Tibial nerve (tissue), 4 donors: Measurements from ENCODE around the gene KLHL5.

Experiments used
- EP300 ChIP-seq, 2 donors: sonication (generic); formaldehyde crosslinking; IDR thresholded peaks; one replicate each; pipeline ENCODE4 v1.6.1; 2017; ENCODE audit warnings: antibody characterized with exemption in 2 of 2, mild to moderate bottlenecking in 1 of 2
- POLR2A ChIP-seq, 2 donors: fragments of 450-650 bp; IDR thresholded peaks; one replicate each; pipeline ENCODE4 v1.6.1; 2017; ENCODE audit warnings: antibody characterized with exemption in 2 of 2, mild to moderate bottlenecking in 2 of 2, moderate library complexity in 2 of 2
- TF ChIP-seq, protein P1 (sequence below), 5 experiments: fragments of 200-600 bp in 3 of 5; fragments of 450-650 bp in 2 of 5; sonication (generic) in 3 of 5; IDR thresholded peaks; one replicate each; pipeline ENCODE4 v1.5.1; 2016 to 2019; ENCODE audit warnings: antibody characterized with exemption in 5 of 5, mild to moderate bottlenecking in 3 of 5, moderate library complexity in 2 of 5

DNA sequence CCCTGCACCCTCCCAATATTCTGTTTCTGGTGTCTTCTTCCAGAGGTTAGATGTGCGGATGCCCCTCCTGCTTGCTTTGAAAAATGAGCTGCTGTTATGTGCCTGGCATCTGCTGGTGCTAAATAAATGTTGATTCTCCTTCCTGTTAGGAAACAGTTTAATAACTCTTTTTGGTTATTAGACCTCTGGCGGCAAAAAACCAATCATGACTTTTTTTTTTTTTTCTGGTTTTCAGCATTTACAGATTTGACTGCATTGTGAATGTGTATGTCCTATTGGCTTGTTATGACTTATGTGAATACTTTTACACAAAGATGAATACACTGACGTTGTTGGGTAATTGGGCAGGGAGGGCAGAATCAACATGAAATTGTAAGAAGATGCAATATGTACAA, 16.2 kb upstream of the KLHL5 start:
- TF ChIP-seq, protein P1, sequence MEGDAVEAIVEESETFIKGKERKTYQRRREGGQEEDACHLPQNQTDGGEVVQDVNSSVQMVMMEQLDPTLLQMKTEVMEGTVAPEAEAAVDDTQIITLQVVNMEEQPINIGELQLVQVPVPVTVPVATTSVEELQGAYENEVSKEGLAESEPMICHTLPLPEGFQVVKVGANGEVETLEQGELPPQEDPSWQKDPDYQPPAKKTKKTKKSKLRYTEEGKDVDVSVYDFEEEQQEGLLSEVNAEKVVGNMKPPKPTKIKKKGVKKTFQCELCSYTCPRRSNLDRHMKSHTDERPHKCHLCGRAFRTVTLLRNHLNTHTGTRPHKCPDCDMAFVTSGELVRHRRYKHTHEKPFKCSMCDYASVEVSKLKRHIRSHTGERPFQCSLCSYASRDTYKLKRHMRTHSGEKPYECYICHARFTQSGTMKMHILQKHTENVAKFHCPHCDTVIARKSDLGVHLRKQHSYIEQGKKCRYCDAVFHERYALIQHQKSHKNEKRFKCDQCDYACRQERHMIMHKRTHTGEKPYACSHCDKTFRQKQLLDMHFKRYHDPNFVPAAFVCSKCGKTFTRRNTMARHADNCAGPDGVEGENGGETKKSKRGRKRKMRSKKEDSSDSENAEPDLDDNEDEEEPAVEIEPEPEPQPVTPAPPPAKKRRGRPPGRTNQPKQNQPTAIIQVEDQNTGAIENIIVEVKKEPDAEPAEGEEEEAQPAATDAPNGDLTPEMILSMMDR (IDR thresholded peaks at IDR 0.05) = no peak
- TF ChIP-seq POLR2A (IDR thresholded peaks at IDR 0.05) (no peak), EP300 (IDR thresholded peaks at IDR 0.05) (no peak)
